H1 (cell line): ENCODE results near the gene CIAO2A.

Experiments
- CTCF ChIP-seq, 3 experiments: IDR thresholded peaks; 1 replicate in 2 of 3; 2 replicates in 1 of 3; pipeline versions ENCODE4 v1.5.1 to v1.6.1; 2011; ENCODE audit warnings: low read length in 3 of 3, mild to moderate bottlenecking in 3 of 3, inconsistent platforms in 2 of 3, low read depth in 1 of 3, moderate library complexity in 1 of 3; ENCODE audit not compliant: insufficient read depth in 1 of 3; ENCODE audit errors: control extremely low read depth in 1 of 3
- POLR2A ChIP-seq, 2 experiments: IDR thresholded peaks; 1 replicate in 1 of 2; 2 replicates in 1 of 2; pipeline ENCODE4 v1.6.1; 2011; ENCODE audit warnings: low read depth in 2 of 2, low read length in 2 of 2, mild to moderate bottlenecking in 2 of 2; ENCODE audit errors: control extremely low read depth in 1 of 2

DNA sequence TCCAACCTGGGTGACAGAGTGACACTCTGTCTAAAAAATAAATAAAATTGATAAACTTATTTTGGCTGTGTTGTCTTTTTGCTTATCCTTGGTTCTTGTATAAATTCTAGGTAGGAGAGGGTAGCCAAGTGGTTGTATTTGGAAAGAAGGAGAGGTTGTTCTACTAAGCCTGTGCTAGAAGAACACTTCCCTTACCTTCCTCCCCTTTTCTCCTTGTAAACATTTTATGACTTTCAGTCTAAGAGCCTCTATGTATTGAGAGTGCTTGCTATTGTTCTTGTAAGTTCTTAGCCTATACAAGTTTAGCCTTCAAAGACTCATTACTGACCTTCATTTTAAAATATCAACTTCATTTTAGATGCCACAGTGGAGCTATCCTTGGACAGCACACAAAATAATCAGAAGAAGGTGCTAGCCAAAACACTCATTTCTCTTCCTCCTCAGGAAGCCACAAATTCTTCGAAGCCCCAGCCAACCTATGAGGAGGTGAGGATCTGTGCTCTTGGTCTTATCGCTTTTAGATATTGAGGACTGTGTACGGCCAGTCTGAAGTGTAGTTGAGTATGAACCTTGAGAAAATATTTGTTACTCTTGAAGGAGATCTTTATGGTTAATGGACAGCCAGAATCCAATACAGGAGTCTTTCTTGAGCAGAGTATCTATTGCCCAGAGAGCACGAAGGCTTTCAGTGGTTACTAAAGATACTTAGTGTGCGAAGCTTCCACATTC, 24.3 kb upstream of the CIAO2A start:
- TF ChIP-seq POLR2A (IDR thresholded peaks at IDR 0.05; ENCODE audit: control extremely low read depth in 1 of 2, low read depth in 2 of 2, low read length in 2 of 2) (no peak), CTCF (IDR thresholded peaks at IDR 0.05; ENCODE audit: control extremely low read depth in 1 of 3, insufficient read depth in 1 of 3, low read depth in 1 of 3, low read length in 3 of 3) (no peak)
